HepG2 (cell line): ENCODE measurements around the gene ARIH2. TPM values are rescaled to one million over a fixed set of nuclear protein-coding genes. Genes with fewer than 3 reads are reported as not detected.

Source experiments
- FOXP1 ChIP-seq, 2 experiments: fragments of 450-650 bp in 1 of 2; IDR thresholded peaks; 2 replicates each; pipeline ENCODE4 v1.6.1; 2017 to 2018; ENCODE audit warnings: antibody characterized with exemption in 1 of 2
- PCBP1 ChIP-seq: fragments of 200-400 bp; formaldehyde crosslinking; IDR thresholded peaks from 2 replicates; pipeline ENCODE4 v1.6.1; 2017; ENCODE audit warnings: mild to moderate bottlenecking, low read depth, low read length, borderline replicate concordance
- PHF8 ChIP-seq: sonication (generic); formaldehyde crosslinking; IDR thresholded peaks from 2 replicates; pipeline ENCODE4 v1.5.0; 2020; ENCODE audit warnings: missing genetic modification reagents
- SAP130 ChIP-seq: IDR thresholded peaks from 2 replicates; pipeline ENCODE4 v1.6.1; 2016; ENCODE audit warnings: low read depth
- SOX13 ChIP-seq, 3 experiments: fragments of 450-650 bp in 1 of 3; sonication (generic) in 1 of 3; formaldehyde crosslinking in 1 of 3; IDR thresholded peaks in 2 of 3; conservative IDR thresholded peaks in 1 of 3; 2 replicates each; pipeline versions ENCODE4 v1.5.0 to v1.6.1; 2016 to 2020; ENCODE audit warnings: antibody characterized with exemption in 1 of 3, mild to moderate bottlenecking in 1 of 3, missing compliant biosample characterization in 1 of 3, missing genetic modification reagents in 1 of 3, moderate library complexity in 1 of 3
- TCF7L2 ChIP-seq: IDR thresholded peaks from 2 replicates; pipeline ENCODE4 v1.6.1; 2011; ENCODE audit warnings: mild to moderate bottlenecking, low read depth, low read length, moderate library complexity
- U2AF1 ChIP-seq: fragments of 200-400 bp; formaldehyde crosslinking; optimal IDR thresholded peaks from 2 replicates; pipeline ENCODE3; 2017; ENCODE audit warnings: mild to moderate bottlenecking, low read depth, low read length
- UBTF ChIP-seq: sonication (generic); formaldehyde crosslinking; IDR thresholded peaks from 2 replicates; pipeline ENCODE4 v1.4.0; 2020; ENCODE audit warnings: mild to moderate bottlenecking, missing genetic modification reagents
- ZBTB38 ChIP-seq: sonication (generic); formaldehyde crosslinking; IDR thresholded peaks from 2 replicates; pipeline ENCODE4 v1.5.1; 2020; ENCODE audit warnings: mild to moderate bottlenecking, missing genetic modification reagents
- ZFY ChIP-seq: sonication (generic); formaldehyde crosslinking; IDR thresholded peaks from 2 replicates; pipeline ENCODE4 v1.4.0; 2020; ENCODE audit warnings: missing genetic modification reagents
- ZNF33B ChIP-seq: sonication (generic); formaldehyde crosslinking; IDR thresholded peaks from 2 replicates; pipeline ENCODE4 v1.5.1; 2020; ENCODE audit warnings: mild to moderate bottlenecking, missing genetic modification reagents
- ZNF430 ChIP-seq: sonication (generic); formaldehyde crosslinking; IDR thresholded peaks from 2 replicates; pipeline ENCODE4 v1.9.0; 2021; ENCODE audit warnings: mild to moderate bottlenecking, missing genetic modification reagents
- ZNF547 ChIP-seq: sonication (generic); formaldehyde crosslinking; IDR thresholded peaks from 2 replicates; pipeline ENCODE4 v1.5.1; 2020; ENCODE audit warnings: mild to moderate bottlenecking, missing genetic modification reagents
- polyA plus RNA-seq, 8 experiments: library from polyadenylated mRNA; depleted of rRNA in 3 of 8; stranded (reverse) in 7 of 8; unstranded in 1 of 8; fragments of >200 nt; fragmentation: Illumina TruSeq in 4 of 8; extraction: Trizol in 4 of 8; gene quantifications; 2 replicates each; pipeline versions ENCODE4 v1.2.1 to v1.2.3, GENCODE V29; 2011 to 2016; ENCODE audit warnings: low read depth in 4 of 8, missing spikeins in 1 of 8, mixed read lengths in 1 of 8; ENCODE audit not compliant: insufficient read depth in 1 of 8
- total RNA-seq, 5 experiments: library from RNA; depleted of rRNA; stranded (reverse); fragments of >200 nt; fragmentation: Illumina TruSeq; extraction: Trizol; gene quantifications; 2 replicates each; pipeline ENCODE4 v1.2.3, GENCODE V29; 2016; ENCODE audit warnings: low read depth in 1 of 5
- TF ChIP-seq, protein P1 (sequence below): sonication (generic); formaldehyde crosslinking; IDR thresholded peaks from 2 replicates; pipeline ENCODE4 v1.8.0; 2022; ENCODE audit warnings: missing genetic modification reagents, mild to moderate bottlenecking, borderline replicate concordance
- TF ChIP-seq, protein P2 (sequence below): conservative IDR thresholded peaks from 2 replicates; pipeline ENCODE4 v1.6.1; 2018; ENCODE audit warnings: missing genetic modification reagents
- TF ChIP-seq, protein P3 (sequence below): sonication (generic); formaldehyde crosslinking; IDR thresholded peaks from 2 replicates; pipeline ENCODE4 v1.5.1; 2020; ENCODE audit warnings: mild to moderate bottlenecking, moderate library complexity, missing genetic modification reagents
- TF ChIP-seq, protein P4 (sequence below): sonication (generic); formaldehyde crosslinking; IDR thresholded peaks from 2 replicates; pipeline ENCODE4 v1.4.0; 2020; ENCODE audit warnings: missing genetic modification reagents

Gene ARIH2
- total and polyA plus RNA-seq, 2 of the 13 experiments (the other 11 are each of a cell fraction or from before 2014, with no cell fraction given): 64.8 to 83.3 TPM

GRCh38 chr3:49004352-49005302, 86.0 kb downstream of the ARIH2 start (continued):
- TF ChIP-seq FOXP1 (IDR thresholded peaks at IDR 0.05) (no peak), FOXP1 (CRISPR knock-in tag; IDR thresholded peaks at IDR 0.05) (peak; percentile 18; the same call in 1 of the 2 replicates), PHF8 (CRISPR knock-in tag) (no peak), ZNF430 (CRISPR knock-in tag) (no peak), PCBP1 (no peak), SOX13 (IDR thresholded peaks at IDR 0.05) (no peak), SOX13 (CRISPR knock-in tag; conservative IDR thresholded peaks at IDR 0.05 in 1 of 2, IDR thresholded peaks at IDR 0.05 in 1 of 2) (peak in 1 of 2 experiments; percentile 39; a peak in 1 of 4 replicates), TCF7L2 (no peak), ZBTB38 (peak; percentile 64), SAP130 (peak; percentile 36; the same call in 1 of the 2 replicates), ZNF547 (no peak), ZFY (CRISPR knock-in tag) (no peak), ZNF33B (CRISPR knock-in tag) (no peak), U2AF1 (no peak), UBTF (CRISPR knock-in tag) (no peak)
- TF ChIP-seq, protein P1, sequence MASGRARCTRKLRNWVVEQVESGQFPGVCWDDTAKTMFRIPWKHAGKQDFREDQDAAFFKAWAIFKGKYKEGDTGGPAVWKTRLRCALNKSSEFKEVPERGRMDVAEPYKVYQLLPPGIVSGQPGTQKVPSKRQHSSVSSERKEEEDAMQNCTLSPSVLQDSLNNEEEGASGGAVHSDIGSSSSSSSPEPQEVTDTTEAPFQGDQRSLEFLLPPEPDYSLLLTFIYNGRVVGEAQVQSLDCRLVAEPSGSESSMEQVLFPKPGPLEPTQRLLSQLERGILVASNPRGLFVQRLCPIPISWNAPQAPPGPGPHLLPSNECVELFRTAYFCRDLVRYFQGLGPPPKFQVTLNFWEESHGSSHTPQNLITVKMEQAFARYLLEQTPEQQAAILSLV (CRISPR knock-in tag): no peak
- TF ChIP-seq, protein P2, sequence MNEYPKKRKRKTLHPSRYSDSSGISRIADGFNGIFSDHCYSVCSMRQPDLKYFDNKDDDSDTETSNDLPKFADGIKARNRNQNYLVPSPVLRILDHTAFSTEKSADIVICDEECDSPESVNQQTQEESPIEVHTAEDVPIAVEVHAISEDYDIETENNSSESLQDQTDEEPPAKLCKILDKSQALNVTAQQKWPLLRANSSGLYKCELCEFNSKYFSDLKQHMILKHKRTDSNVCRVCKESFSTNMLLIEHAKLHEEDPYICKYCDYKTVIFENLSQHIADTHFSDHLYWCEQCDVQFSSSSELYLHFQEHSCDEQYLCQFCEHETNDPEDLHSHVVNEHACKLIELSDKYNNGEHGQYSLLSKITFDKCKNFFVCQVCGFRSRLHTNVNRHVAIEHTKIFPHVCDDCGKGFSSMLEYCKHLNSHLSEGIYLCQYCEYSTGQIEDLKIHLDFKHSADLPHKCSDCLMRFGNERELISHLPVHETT (CRISPR knock-in tag): no peak
- TF ChIP-seq, protein P3, sequence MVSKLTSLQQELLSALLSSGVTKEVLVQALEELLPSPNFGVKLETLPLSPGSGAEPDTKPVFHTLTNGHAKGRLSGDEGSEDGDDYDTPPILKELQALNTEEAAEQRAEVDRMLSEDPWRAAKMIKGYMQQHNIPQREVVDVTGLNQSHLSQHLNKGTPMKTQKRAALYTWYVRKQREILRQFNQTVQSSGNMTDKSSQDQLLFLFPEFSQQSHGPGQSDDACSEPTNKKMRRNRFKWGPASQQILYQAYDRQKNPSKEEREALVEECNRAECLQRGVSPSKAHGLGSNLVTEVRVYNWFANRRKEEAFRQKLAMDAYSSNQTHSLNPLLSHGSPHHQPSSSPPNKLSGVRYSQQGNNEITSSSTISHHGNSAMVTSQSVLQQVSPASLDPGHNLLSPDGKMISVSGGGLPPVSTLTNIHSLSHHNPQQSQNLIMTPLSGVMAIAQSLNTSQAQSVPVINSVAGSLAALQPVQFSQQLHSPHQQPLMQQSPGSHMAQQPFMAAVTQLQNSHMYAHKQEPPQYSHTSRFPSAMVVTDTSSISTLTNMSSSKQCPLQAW (CRISPR knock-in tag): no peak
- TF ChIP-seq, protein P4, sequence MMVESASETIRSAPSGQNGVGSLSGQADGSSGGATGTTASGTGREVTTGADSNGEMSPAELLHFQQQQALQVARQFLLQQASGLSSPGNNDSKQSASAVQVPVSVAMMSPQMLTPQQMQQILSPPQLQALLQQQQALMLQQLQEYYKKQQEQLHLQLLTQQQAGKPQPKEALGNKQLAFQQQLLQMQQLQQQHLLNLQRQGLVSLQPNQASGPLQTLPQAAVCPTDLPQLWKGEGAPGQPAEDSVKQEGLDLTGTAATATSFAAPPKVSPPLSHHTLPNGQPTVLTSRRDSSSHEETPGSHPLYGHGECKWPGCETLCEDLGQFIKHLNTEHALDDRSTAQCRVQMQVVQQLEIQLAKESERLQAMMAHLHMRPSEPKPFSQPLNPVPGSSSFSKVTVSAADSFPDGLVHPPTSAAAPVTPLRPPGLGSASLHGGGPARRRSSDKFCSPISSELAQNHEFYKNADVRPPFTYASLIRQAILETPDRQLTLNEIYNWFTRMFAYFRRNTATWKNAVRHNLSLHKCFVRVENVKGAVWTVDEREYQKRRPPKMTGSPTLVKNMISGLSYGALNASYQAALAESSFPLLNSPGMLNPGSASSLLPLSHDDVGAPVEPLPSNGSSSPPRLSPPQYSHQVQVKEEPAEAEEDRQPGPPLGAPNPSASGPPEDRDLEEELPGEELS (CRISPR knock-in tag): no peak
